Thyroid gland (tissue), 4 donors: Measurements from ENCODE around the gene COBLL1. TPM values are rescaled to one million over a fixed set of nuclear protein-coding genes. Genes with fewer than 3 reads are reported as not detected.

Source experiments
- DNase-seq, 2 donors: peaks; one replicate each; pipeline ENCODE4 v3.0.0-alpha.2; 2019
- H3K27ac ChIP-seq, 3 donors: fragments of 200-600 bp; sonication (generic); 1 replicate in 2 of 3; 2 replicates in 1 of 3; pipeline ENCODE4 v1.5.1; 2016 to 2019; ENCODE audit warnings: mild to moderate bottlenecking in 1 of 3, moderate library complexity in 1 of 3
- H3K27me3 ChIP-seq: fragments of 200-600 bp; sonication (generic); one replicate; pipeline ENCODE4 v1.5.1; 2019
- H3K36me3 ChIP-seq, 2 donors: fragments of 200-600 bp; sonication (generic); one replicate each; pipeline ENCODE4 v1.5.1; 2016 to 2019
- H3K4me1 ChIP-seq, 2 donors: fragments of 200-600 bp; sonication (generic); one replicate each; pipeline ENCODE4 v1.5.1; 2017 to 2019
- H3K4me3 ChIP-seq, 3 donors: fragments of 200-600 bp; sonication (generic); replicated peaks in 1 of 3; 1 replicate in 2 of 3; 2 replicates in 1 of 3; pipeline ENCODE4 v1.5.1; 2016; ENCODE audit warnings: mild to moderate bottlenecking in 1 of 3
- H3K9me3 ChIP-seq: fragments of 200-600 bp; sonication (generic); one replicate; pipeline ENCODE4 v1.5.1; 2017
- CTCF ChIP-seq, 6 experiments: fragments of 200-600 bp in 3 of 6; fragments of 450-650 bp in 3 of 6; sonication (generic) in 3 of 6; IDR thresholded peaks; one replicate each; pipeline ENCODE4 v1.5.1; 2016 to 2019; ENCODE audit warnings: antibody characterized with exemption in 6 of 6, mild to moderate bottlenecking in 2 of 6, inconsistent platforms in 1 of 6, moderate library complexity in 1 of 6
- POLR2A ChIP-seq, 2 donors: fragments of 450-650 bp; IDR thresholded peaks; one replicate each; pipeline ENCODE4 v1.6.1; 2017; ENCODE audit warnings: antibody characterized with exemption in 2 of 2, mild to moderate bottlenecking in 2 of 2, moderate library complexity in 1 of 2
- WGBS, 2 donors: methylation state at CpG; one replicate each; pipeline ENCODE4 v1.1.5; 2017; 5-methylcytosine and 5-hydroxymethylcytosine counted together
- intact Hi-C: fragments of 100-400 bp; cut with DNase I; formaldehyde crosslinking; loops from one replicate; pipeline ENCODE4 v1.15.1; 2023
- total RNA-seq, 4 donors: library from RNA; depleted of rRNA; stranded (reverse); fragments of >200 nt; gene quantifications; one replicate each; pipeline ENCODE4 v1.2.3, GENCODE V29; 2016

Gene COBLL1
- total RNA-seq, 4 donors from 2014 or later = 41.8 to 90.8 (median 76.9) TPM

- no peaks in the 10 kb centered on the region for H3K4me1 ChIP-seq
- H3K27ac ChIP-seq = no peak overlapping the region
- H3K4me3 ChIP-seq = no peak overlapping the region
- WGBS, 2 donors = 95 to 96% methylated on average over 10 of the region's 10 CpGs
- intact Hi-C loops = no loop called here
- H3K36me3 ChIP-seq = no peaks in the 10 kb centered on the region
- no peak for DNase-seq
- no peaks in the 10 kb centered on the region for H3K9me3 ChIP-seq
- TF ChIP-seq POLR2A (IDR thresholded peaks at IDR 0.05) = no peak
- TF ChIP-seq CTCF (IDR thresholded peaks at IDR 0.05) = no peak
- no peaks in the 10 kb centered on the region for H3K27me3 ChIP-seq
Measured at GRCh38 chr2:164875334-164876205, 33.9 kb upstream of the COBLL1 start.

- no peaks in the 10 kb centered on the region for H3K36me3 ChIP-seq
- peak; percentile 38 to 65 for DNase-seq
- no peak overlapping the region for H3K4me3 ChIP-seq
- no peaks in the 10 kb centered on the region for H3K9me3 ChIP-seq
- H3K27ac ChIP-seq = no peak overlapping the region
- no peaks in the 10 kb centered on the region for H3K4me1 ChIP-seq
- H3K27me3 ChIP-seq = no peaks in the 10 kb centered on the region
- TF ChIP-seq POLR2A (IDR thresholded peaks at IDR 0.05) (no peak), CTCF (IDR thresholded peaks at IDR 0.05) (no peak)
- intact Hi-C loops = no loop called here
- WGBS, 2 donors = 54 to 70% methylated on average over 9 of the region's 9 CpGs
Measured at GRCh38 chr2:164873210-164873908, 31.7 kb upstream of the COBLL1 start.

- H3K9me3 ChIP-seq = no peaks in the 10 kb centered on the region
- intact Hi-C loops = no loop called here
- TF ChIP-seq CTCF (IDR thresholded peaks at IDR 0.05) (no peak), POLR2A (IDR thresholded peaks at IDR 0.05) (no peak)
- H3K36me3 ChIP-seq = no peaks in the 10 kb centered on the region
- H3K27me3 ChIP-seq = no peaks in the 10 kb centered on the region
- 91 to 94% methylated on average over 2 of the region's 2 CpGs for WGBS, 2 donors
- H3K27ac ChIP-seq = no peak overlapping the region
- no peak overlapping the region for H3K4me3 ChIP-seq
- no peak for DNase-seq
- no peaks in the 10 kb centered on the region for H3K4me1 ChIP-seq
Measured at GRCh38 chr2:164871404-164871803, 29.8 kb upstream of the COBLL1 start.

DNA sequence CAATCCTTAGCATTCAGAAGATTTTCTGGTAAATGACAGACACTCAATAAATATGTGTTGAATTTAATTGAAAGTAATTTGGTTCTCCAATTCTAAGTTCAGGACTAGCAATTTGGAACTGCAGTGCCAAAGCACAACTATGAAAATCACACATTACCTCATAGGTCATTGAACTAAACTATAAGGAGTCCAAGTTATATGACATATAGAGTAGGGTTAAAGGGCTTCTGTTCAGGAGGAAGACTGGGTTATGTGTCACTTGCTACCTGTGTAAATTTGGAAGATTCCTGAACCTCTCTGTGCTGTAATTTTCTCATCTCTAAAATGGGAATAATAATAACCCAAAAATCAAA is 27.8 kb upstream of the COBLL1 start:
- Histone ChIP-seq H3K4me3 (no peak overlapping the region), H3K27ac (no peak overlapping the region), H3K4me1 (no peaks in the 10 kb centered on the region), H3K9me3 (no peaks in the 10 kb centered on the region), H3K36me3 (no peaks in the 10 kb centered on the region), H3K27me3 (no peaks in the 10 kb centered on the region)
- intact Hi-C loops = no loop called here
- TF ChIP-seq CTCF (IDR thresholded peaks at IDR 0.05) (no peak), POLR2A (IDR thresholded peaks at IDR 0.05) (no peak)
- DNase-seq = no peak
